SK-N-MC (cell line): ENCODE data around the gene LHX6.
A peak's percentile ranks its signal among the peaks of the same experiment; 100 is the strongest.

Experiments used
- DNase-seq: peaks from one replicate; pipeline ENCODE4 v3.0.0-alpha.2; 2011; ENCODE audit warnings: low read depth, low spot score
- H3K27ac ChIP-seq: fragments of 200-600 bp; sonication (generic); 2 replicates; pipeline ENCODE4 v1.5.1; 2016; ENCODE audit warnings: mixed run types
- H3K36me3 ChIP-seq: fragments of 200-600 bp; sonication (generic); 2 replicates; pipeline ENCODE4 v1.6.1; 2017; ENCODE audit warnings: antibody characterized with exemption, low read length, mixed read lengths; ENCODE audit not compliant: insufficient read depth
- H3K4me3 ChIP-seq: fragments of 200-600 bp; sonication (generic); 2 replicates; pipeline ENCODE4 v1.5.1; 2016
- H3K9ac ChIP-seq: fragments of 200-600 bp; sonication (generic); 2 replicates; pipeline ENCODE4 v1.8.0; 2017; ENCODE audit warnings: mixed run types, mixed read lengths; ENCODE audit not compliant: insufficient read length
- H3K9me3 ChIP-seq: fragments of 200-600 bp; sonication (generic); 2 replicates; pipeline ENCODE4 v1.6.1; 2017; ENCODE audit warnings: low read depth, mild to moderate bottlenecking, antibody characterized with exemption, low read length, moderate library complexity, mixed read lengths
- EZH2 ChIP-seq: fragments of 200-600 bp; sonication (generic); IDR thresholded peaks from one replicate; pipeline ENCODE4 v1.6.1; 2017; ENCODE audit warnings: antibody characterized with exemption
- FOXP2 ChIP-seq: optimal IDR thresholded peaks from 2 replicates; pipeline ENCODE3; 2011; ENCODE audit warnings: mild to moderate bottlenecking, moderate library complexity; ENCODE audit not compliant: insufficient read depth; ENCODE audit errors: extremely low read length, control extremely low read depth
- POLR2AphosphoS5 ChIP-seq: IDR thresholded peaks from 2 replicates; pipeline ENCODE4 v1.6.1; 2012; ENCODE audit warnings: mild to moderate bottlenecking, low read depth, low read length, borderline replicate concordance

The LHX6 gene

DNA sequence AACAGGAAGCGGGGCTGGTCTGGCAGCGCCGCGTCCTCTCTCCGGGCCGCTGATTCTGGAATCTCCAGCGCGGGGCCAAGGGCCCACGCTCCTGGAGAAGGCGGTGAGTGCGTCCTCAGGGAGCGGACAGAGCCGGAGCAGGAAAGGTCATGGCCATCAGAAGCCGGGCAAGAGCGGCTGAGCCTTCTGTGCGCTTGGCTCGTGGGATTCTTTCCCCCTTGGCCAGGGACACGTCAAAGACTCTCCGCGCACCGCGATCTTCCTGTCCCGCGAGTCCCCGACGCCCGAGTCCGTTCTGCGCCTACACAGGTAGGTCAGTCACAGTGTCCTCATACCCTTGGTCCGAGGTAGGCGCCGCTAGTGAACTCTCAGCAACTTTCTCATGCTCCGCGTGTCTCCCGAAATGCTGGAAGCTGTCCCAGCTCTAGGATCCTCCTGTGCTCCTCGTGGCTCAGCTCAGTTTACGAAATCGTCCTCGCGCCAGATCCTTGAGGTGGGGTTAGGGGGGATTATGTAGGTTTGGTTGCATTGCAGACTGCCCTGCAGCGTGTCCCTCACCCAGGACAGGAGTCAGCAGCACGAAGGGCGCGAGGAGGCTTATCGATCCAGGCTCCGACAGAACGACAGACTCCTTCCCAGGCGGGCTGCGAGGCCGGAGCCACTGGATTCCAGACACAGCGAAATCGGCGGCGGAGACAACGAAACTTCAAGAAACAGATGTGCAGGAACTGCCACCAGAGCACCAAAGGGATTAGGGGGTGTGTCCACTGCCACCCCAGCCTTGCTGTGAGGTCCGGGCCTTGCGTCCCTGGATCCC is 8.7 kb downstream of the LHX6 start:
- no peaks in the 10 kb centered on the region for H3K9me3 ChIP-seq
- no peak overlapping the region for H3K9ac ChIP-seq
- H3K27ac ChIP-seq, result no peak overlapping the region
- H3K36me3 ChIP-seq, result no peaks in the 10 kb centered on the region
- TF ChIP-seq POLR2AphosphoS5 (no peak), EZH2 (peak; percentile 17)
- no peak for DNase-seq
- no peak overlapping the region for H3K4me3 ChIP-seq

- Histone ChIP-seq H3K4me3 (no peak overlapping the region), H3K36me3 (no peaks in the 10 kb centered on the region), H3K27ac (no peak overlapping the region), H3K9ac (no peak overlapping the region), H3K9me3 (no peaks in the 10 kb centered on the region)
- DNase-seq, result no peak
- TF ChIP-seq FOXP2 (no peak), EZH2 (peak; percentile 96), POLR2AphosphoS5 (no peak)
These were observed 9.6 kb downstream of the LHX6 start for GRCh38 chr9:122218935-122219855.

- TF ChIP-seq EZH2, result no peak
- no peak for TF ChIP-seq FOXP2
- no peak for TF ChIP-seq POLR2AphosphoS5
- Histone ChIP-seq H3K4me3 (no peak overlapping the region), H3K27ac (no peak overlapping the region), H3K9ac (no peak overlapping the region), H3K36me3 (no peaks in the 10 kb centered on the region), H3K9me3 (no peaks in the 10 kb centered on the region)
- no peak for DNase-seq
These were observed 10.5 kb downstream of the LHX6 start for GRCh38 chr9:122218071-122218934.

DNA sequence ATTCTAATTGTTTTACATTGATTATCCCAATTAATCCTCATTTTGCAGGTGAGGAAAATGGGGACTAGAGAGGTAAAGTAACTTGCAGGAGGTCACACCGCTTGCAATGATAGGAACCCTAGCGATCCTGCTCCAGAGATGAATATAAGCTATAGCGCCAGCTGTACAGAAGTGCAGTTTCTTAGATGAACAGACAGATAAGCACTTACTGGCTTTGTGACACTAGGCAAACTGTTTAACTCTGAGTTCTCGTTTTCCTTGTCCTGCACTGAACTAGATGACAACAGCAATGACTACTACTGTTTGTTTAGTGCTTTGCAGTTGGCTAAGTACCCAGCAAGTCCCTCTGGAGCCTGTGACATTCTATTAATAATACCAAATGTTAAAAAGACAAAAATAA is 11.1 kb downstream of the LHX6 start:
- DNase-seq, result no peak
- no peak overlapping the region for H3K4me3 ChIP-seq

GRCh38 chr9:122216798-122217418 is 11.8 kb downstream of the LHX6 start:
- Histone ChIP-seq H3K4me3 (no peak overlapping the region), H3K36me3 (no peaks in the 10 kb centered on the region), H3K9me3 (no peaks in the 10 kb centered on the region), H3K9ac (no peak overlapping the region), H3K27ac (no peak overlapping the region)
- TF ChIP-seq EZH2 (no peak), POLR2AphosphoS5 (no peak), FOXP2 (no peak)
- DNase-seq, result no peak

More for the DNA sequence above, 11.1 kb downstream of the LHX6 start:
- H3K27ac ChIP-seq, result no peak overlapping the region
- no peaks in the 10 kb centered on the region for H3K36me3 ChIP-seq
- no peaks in the 10 kb centered on the region for H3K9me3 ChIP-seq
- TF ChIP-seq EZH2 (no peak), POLR2AphosphoS5 (no peak), FOXP2 (no peak)
- H3K9ac ChIP-seq, result no peak overlapping the region

- Histone ChIP-seq H3K27ac (no peak overlapping the region), H3K4me3 (no peak overlapping the region), H3K36me3 (no peaks in the 10 kb centered on the region), H3K9ac (no peak overlapping the region), H3K9me3 (no peaks in the 10 kb centered on the region)
- TF ChIP-seq EZH2 (no peak), POLR2AphosphoS5 (no peak), FOXP2 (no peak)
- DNase-seq, result no peak
These were observed 12.5 kb downstream of the LHX6 start for GRCh38 chr9:122216138-122216797.

- no peak for DNase-seq
- Histone ChIP-seq H3K4me3 (no peak overlapping the region), H3K36me3 (no peaks in the 10 kb centered on the region), H3K9me3 (no peaks in the 10 kb centered on the region), H3K9ac (no peak overlapping the region), H3K27ac (no peak overlapping the region)
- TF ChIP-seq EZH2, result no peak
- TF ChIP-seq FOXP2, result no peak
- no peak for TF ChIP-seq POLR2AphosphoS5
These were observed 13.1 kb downstream of the LHX6 start for GRCh38 chr9:122215663-122216062.
